Adrenal gland (tissue), 12 donors: ENCODE results near the gene PTPRE. TPM values are rescaled to one million over a fixed set of nuclear protein-coding genes. Genes with fewer than 3 reads are reported as not detected.

ENCODE experiments used
- DNase-seq, 7 donors: peaks; one replicate each; pipeline ENCODE4 v3.0.0-alpha.2; 2019 to 2020
- H3K27ac ChIP-seq, 5 donors: fragments of 200-600 bp; sonication (generic) in 4 of 5; 1 replicate in 3 of 5; 2 replicates in 2 of 5; pipeline versions ENCODE4 v1.5.1 to v1.8.0; 2016 to 2020; ENCODE audit warnings: mild to moderate bottlenecking in 1 of 5
- H3K27me3 ChIP-seq: fragments of 200-600 bp; 2 replicates; pipeline ENCODE4 v1.8.0; 2021
- H3K36me3 ChIP-seq, 2 donors: fragments of 200-600 bp; replicated peaks in 1 of 2; 1 replicate in 1 of 2; 2 replicates in 1 of 2; pipeline versions ENCODE4 v1.5.1 to v1.8.0; 2018 to 2022
- H3K4me1 ChIP-seq, 2 donors: fragments of 200-600 bp; replicated peaks in 1 of 2; 1 replicate in 1 of 2; 2 replicates in 1 of 2; pipeline versions ENCODE4 v1.5.1 to v1.8.0; 2018 to 2021
- H3K4me3 ChIP-seq, 4 donors: fragments of 200-600 bp; sonication (generic) in 3 of 4; one replicate each; pipeline ENCODE4 v1.5.1; 2016 to 2018
- H3K9me3 ChIP-seq, 3 donors: fragments of 200-600 bp; sonication (generic) in 1 of 3; replicated peaks in 1 of 3; 1 replicate in 2 of 3; 2 replicates in 1 of 3; pipeline versions ENCODE4 v1.5.1 to v1.8.0; 2016 to 2021
- POLR2A ChIP-seq, 2 donors: fragments of 450-650 bp; IDR thresholded peaks; one replicate each; pipeline ENCODE4 v1.6.1; 2017; ENCODE audit warnings: antibody characterized with exemption in 2 of 2, mild to moderate bottlenecking in 2 of 2, moderate library complexity in 1 of 2
- whole genome bisulfite sequencing, 4 donors: extraction: QIAGEN DNeasy Blood & Tissue Kit in 2 of 4; methylation state at CpG; one replicate each; pipeline versions ENCODE4 v1.1.5 to v1.1.7; 2013 to 2017; 5-methylcytosine and 5-hydroxymethylcytosine counted together
- intact Hi-C, 2 donors: fragments of 100-400 bp; cut with DNase I; formaldehyde crosslinking; loops; one replicate each; pipeline versions ENCODE4 v1.14.1 to v1.15.0; 2022 to 2023
- polyA plus RNA-seq, 3 donors: library from polyadenylated mRNA; stranded (reverse); fragments of 200-250 nt in 2 of 3; fragments of 350-450 nt in 1 of 3; fragmentation: Illumina TruSeq in 1 of 3; extraction: RNeasy Lipid Tissue Mini Kit (QIAGEN cat#74804) in 1 of 3; gene quantifications; one replicate each; pipeline ENCODE4 v1.2.3, GENCODE V29; 2013 to 2014
- total RNA-seq, 9 donors: library from RNA; depleted of rRNA in 4 of 9; stranded (reverse); fragments of >200 nt in 4 of 9; fragments of 120-200 nt in 1 of 9; fragmentation: NEBNext Ultra II Directional in 1 of 9; extraction: Animal tissue kit (Norgen Biotek cat#: 25700) in 1 of 9; gene quantifications; one replicate each; pipeline versions ENCODE4 v1.1.0 to v1.2.4, GENCODE V29; 2013 to 2023
- TF ChIP-seq, protein P1 (sequence below), 6 experiments: fragments of 450-650 bp in 4 of 6; fragments of 200-600 bp in 2 of 6; sonication (generic) in 1 of 6; IDR thresholded peaks; 1 replicate in 5 of 6; 2 replicates in 1 of 6; pipeline versions ENCODE4 v1.5.1 to v1.8.0; 2016 to 2021; ENCODE audit warnings: antibody characterized with exemption in 6 of 6, mild to moderate bottlenecking in 2 of 6, moderate library complexity in 1 of 6
- donor health status: healthy with polysubstance abuse.
- donor health status: Bipolar disorder and iron deficiency.
- donor health status: DM: yes; HTN: yes; CAD: no.
- donor health status: DM: no; HTN: no; CAD: no.
- donor health status: DM: no; HTN: no; CAD: no.
- donor health status: DM: yes; HTN: yes; CAD: no.

PTPRE gene
- total and polyA plus RNA-seq, 12 donors, result 7.6 to 52.8 (median 41.0) TPM

DNA sequence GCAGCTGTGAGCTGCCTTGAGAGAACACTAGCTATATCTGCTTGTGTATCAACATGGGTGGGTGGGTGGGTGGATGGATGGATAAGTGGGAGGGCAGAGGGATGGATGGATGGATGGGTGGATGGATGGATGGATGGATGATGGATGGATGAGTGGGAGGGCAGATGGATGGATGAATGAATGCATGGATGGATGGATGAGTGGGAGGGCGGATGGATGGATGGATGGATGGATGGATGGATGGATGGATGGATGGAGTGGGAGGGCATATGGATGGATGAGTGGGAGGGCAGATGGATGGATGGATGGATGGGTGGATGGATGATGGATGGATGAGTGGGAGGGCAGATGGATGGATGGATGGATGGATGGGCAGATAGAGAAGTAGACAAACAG lies 143.2 kb downstream of the PTPRE start:
- no peaks in the 10 kb centered on the region for H3K9me3 ChIP-seq
- H3K27ac ChIP-seq, result peak overlapping the region in 1 of 5 donors; percentile 81
- intact Hi-C loops, result no loop called here

DNA sequence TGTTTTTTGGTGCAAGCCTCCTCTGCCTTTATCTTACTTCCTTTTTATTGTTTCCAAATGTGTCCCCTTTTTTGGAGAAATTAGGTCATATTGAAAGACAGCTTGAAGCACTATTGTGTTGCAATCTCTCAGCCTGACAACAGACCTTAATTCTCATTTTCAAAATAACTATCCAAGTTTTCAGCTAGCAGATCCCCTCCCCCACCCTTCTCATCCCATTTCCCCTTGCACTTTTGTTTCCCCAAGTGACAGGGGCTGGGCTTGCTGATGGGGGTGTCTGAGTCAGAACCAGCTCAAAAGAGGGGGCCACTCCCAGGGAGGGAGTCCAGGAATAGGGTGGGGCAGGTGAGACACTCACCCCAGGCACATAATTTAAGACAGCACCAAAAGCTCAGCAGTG lies 144.0 kb downstream of the PTPRE start:
- H3K27ac ChIP-seq, result peak overlapping the region in 3 of 5 donors; percentile 18 to 81 (median 43)
- H3K27me3 ChIP-seq, result no peaks in the 10 kb centered on the region
- intact Hi-C loops, result no loop called here
- peaks cover 0 to 11% of the 10 kb centered on the region in 2 donors for H3K36me3 ChIP-seq
- TF ChIP-seq, protein P1, sequence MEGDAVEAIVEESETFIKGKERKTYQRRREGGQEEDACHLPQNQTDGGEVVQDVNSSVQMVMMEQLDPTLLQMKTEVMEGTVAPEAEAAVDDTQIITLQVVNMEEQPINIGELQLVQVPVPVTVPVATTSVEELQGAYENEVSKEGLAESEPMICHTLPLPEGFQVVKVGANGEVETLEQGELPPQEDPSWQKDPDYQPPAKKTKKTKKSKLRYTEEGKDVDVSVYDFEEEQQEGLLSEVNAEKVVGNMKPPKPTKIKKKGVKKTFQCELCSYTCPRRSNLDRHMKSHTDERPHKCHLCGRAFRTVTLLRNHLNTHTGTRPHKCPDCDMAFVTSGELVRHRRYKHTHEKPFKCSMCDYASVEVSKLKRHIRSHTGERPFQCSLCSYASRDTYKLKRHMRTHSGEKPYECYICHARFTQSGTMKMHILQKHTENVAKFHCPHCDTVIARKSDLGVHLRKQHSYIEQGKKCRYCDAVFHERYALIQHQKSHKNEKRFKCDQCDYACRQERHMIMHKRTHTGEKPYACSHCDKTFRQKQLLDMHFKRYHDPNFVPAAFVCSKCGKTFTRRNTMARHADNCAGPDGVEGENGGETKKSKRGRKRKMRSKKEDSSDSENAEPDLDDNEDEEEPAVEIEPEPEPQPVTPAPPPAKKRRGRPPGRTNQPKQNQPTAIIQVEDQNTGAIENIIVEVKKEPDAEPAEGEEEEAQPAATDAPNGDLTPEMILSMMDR (IDR thresholded peaks at IDR 0.05), result no peak
- TF ChIP-seq POLR2A (IDR thresholded peaks at IDR 0.05), result no peak
- H3K4me3 ChIP-seq, result no peak overlapping the region
- no peaks in the 10 kb centered on the region for H3K9me3 ChIP-seq
- peak in 1 of 7 donors; percentile 39 for DNase-seq
- peaks cover 0 to 3% of the 10 kb centered on the region in 2 donors for H3K4me1 ChIP-seq

More for the DNA sequence above, 143.2 kb downstream of the PTPRE start:
- Histone ChIP-seq H3K4me3 (no peak overlapping the region), H3K36me3 (peaks cover 0 to 4% of the 10 kb centered on the region in 2 donors), H3K4me1 (peaks cover 0 to 3% of the 10 kb centered on the region in 2 donors), H3K27me3 (no peaks in the 10 kb centered on the region)
- DNase-seq, result no peak
- 50 to 79% (median 70%) methylated on average over 1 of the region's 1 CpG for WGBS, 4 donors
- TF ChIP-seq POLR2A (IDR thresholded peaks at IDR 0.05), result no peak
- TF ChIP-seq, protein P1 (IDR thresholded peaks at IDR 0.05), result no peak

DNA sequence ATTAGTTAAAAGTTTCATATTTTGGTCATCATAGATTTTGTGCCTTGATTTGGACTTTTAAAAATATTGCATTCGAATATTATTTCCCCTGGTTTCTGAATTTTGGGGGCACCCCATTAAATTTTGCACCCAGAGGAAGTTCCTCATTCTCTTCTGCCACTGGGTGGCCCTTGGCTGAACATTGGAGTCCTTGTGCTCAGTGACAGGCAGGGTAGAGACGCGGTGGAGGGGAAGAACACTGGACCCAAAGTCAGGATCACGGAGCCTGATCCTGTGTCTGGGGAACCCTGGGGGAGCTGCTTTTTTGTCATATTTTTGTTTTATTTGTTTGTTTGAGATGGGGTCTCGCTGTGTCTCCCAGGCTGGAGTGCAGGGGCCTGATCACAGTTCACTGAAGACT lies 144.6 kb downstream of the PTPRE start:
- Histone ChIP-seq H3K9me3 (no peaks in the 10 kb centered on the region), H3K4me3 (no peak overlapping the region), H3K27ac (peak overlapping the region in 3 of 5 donors; percentile 18 to 70 (median 43)), H3K4me1 (peaks cover 0 to 3% of the 10 kb centered on the region in 2 donors), H3K27me3 (no peaks in the 10 kb centered on the region), H3K36me3 (peaks cover 0 to 17% of the 10 kb centered on the region in 2 donors)
- WGBS, 4 donors, result 73 to 90% (median 87%) methylated on average over 5 of the region's 5 CpGs
- intact Hi-C loops, result no loop called here
- peak in 3 of 7 donors; percentile 9 to 20 (median 14) for DNase-seq
- no peak for TF ChIP-seq POLR2A (IDR thresholded peaks at IDR 0.05)
- TF ChIP-seq, protein P1 (IDR thresholded peaks at IDR 0.05), result no peak

DNA sequence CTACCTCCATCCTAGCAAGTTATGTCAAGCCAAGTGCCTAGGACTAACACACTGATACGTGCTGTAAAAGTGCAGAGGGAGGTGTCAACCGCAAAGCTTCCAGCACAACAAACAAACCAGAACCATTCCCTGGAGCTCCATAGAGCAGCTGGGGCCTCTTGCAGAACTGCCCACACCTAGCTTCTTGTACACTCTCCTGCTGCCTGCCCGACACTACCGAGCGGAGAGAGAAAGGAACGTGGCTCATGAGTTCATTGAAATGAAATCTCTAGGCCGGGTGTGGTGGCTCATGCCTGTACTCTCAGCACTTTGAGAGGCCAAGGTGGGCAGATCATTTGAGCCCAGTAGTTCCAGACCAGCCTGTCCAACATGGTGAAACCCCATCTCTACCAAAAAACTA lies 145.8 kb downstream of the PTPRE start:
- Histone ChIP-seq H3K4me3 (no peak overlapping the region), H3K27me3 (no peaks in the 10 kb centered on the region), H3K27ac (peak overlapping the region in 1 of 5 donors; percentile 29), H3K36me3 (peaks cover 0 to 21% of the 10 kb centered on the region in 2 donors), H3K4me1 (no peaks in the 10 kb centered on the region), H3K9me3 (no peaks in the 10 kb centered on the region)
- WGBS, 4 donors, result 88 to 98% (median 95%) methylated on average over 7 of the region's 7 CpGs
- peak in 1 of 7 donors; percentile 2 for DNase-seq
- TF ChIP-seq, protein P1 (IDR thresholded peaks at IDR 0.05), result no peak
- no peak for TF ChIP-seq POLR2A (IDR thresholded peaks at IDR 0.05)
- intact Hi-C loops, result no loop called here
